HG03558 (cell line): ENCODE measurements around the gene PDE1A.

Experiments used
- ATAC-seq: cut with Tn5 transposase; IDR thresholded peaks from one replicate; pipeline ENCODE4 v1.9.1; 2021; ENCODE audit warnings: moderate number of reproducible peaks; ENCODE audit not compliant: unreplicated experiment; ENCODE audit errors: extremely low read depth

The PDE1A gene

DNA sequence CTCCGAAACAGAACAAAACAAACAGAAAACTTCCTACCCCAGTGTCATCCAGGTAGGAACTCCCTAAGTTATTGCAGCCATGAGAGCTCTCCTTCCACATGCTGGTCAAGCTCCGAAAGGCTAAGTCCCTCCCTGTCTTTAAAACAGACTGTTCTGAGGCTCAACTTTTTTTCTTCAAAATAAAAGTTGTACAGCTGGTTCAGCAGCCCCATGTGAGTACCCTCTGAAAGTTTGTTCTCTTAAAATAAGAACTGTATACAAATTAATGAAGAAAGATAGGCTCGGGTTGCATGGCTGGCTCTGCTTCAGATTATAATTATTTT, at the start of gene PDE1A:
PDE1A (minus strand) TSS at position 119 of the 323 bp plus-strand sequence.
- no peak for ATAC-seq

DNA sequence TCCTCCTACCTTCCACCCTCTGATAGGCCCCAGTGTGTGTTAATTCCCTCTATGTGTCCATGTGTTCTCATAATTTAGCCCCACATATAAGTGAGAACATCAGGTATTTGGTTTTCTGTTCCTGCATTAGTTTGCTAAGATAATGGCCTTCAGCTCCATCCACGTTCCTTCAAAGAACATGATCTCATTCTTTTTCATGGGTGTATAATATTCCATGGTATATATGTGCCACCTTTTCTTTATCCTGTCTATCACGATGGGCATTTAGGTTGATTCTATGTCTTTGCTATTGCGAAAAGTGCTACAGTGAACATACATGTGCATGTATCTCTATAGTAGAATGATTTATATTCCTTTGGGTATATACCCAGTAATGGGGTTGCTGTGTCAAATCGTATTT, 46.8 kb upstream of the PDE1A start:
- no peak for ATAC-seq

DNA sequence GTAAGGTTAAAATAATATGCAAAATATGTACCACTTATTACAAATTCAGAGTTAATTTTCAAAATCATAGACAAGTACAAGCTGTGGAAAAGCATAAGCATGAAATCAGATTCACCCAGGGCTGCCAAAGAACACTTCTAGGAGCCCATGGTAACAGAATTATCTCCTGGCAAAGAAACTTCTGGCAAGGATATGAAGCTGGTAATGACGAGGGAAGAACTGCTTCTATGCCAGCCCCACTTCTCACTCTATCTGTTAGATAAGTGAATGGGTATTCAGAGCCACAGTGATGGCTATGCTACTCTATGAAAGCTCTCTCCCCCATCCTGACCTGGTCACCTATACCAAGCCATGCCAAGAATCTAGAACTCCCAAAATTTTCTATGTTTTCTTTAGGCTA, 36.9 kb upstream of the PDE1A start:
- no peak for ATAC-seq

DNA sequence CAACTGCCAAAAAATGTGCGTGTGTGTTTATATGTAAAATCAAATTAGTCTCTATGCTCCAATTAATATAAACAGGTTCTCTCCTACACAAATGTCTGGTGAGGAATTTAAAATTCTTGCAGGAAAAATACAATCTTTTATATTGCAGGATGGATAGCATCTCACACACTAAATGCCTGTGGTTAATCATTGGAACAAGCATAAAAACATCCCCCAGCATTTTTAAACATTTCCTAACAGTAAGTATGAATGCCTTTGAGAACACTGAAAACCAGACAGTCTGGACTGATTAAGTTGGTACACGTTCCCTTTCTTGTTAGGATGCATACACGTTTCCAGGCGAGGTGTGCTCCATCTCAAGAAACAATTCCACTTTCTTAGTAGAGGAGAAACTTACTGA, 29.9 kb upstream of the PDE1A start:
- ATAC-seq: no peak

DNA sequence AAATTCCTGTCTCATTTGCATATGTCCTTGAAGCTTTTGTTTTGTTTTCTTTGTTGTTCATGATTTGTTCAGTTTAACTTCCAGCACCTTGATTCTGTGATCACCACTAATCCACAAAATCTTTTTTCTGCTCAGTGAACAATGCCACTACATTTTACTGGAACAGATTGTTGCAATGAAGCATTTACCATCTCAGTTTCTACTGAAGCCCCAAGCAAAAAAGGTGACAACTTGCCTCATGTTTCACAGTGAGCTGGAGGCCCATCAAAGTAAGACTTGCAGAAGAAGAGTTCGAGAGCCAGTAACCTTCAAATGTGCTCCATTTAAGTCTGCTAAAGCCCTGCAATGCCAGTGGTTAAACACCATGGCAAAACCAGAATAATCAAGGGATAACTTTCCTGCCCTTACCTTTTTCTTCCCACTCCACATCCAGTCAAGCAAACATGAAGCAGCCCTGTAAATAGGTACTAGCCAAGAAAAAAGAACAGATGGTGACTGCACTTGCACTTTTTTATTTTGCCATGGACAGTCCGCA, 25.7 kb upstream of the PDE1A start:
- ATAC-seq: no peak

DNA sequence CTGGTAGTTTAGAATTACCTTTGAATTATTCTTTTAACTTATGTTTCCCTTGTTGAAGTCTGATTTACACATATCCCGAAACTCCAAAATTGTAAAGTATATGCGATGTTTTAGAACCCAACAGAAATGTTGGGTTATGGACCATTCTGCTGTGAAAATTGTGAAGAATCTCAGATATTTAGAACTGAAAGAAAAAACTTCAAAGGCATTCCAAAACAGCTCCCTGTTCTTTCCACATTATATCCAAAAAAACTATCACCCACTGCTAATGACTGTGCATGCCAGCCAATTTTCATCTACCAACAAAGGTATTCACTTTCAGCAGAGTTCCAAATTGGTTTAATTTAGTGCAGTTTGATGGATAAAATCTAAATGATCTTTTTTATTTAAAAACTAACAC, 21.5 kb upstream of the PDE1A start:
- no peak for ATAC-seq

DNA sequence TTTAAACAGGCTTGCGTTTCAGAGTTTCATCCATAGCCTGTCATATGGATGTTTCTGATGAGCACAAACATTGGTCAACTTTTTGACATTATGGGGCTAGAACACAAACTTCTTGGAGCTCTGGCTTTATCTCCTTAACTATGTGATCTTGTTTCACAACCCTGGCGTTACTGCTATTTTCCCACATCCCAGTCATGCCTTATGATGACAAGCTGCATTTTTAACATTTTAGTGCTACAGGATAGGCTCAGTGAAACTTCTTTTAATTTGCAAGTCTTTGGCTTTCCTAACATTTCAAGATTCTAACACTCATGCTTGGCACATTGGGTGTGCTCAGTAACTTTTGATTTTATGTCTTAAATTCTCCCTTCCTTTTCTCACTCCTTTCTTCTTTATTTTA, 21.0 kb upstream of the PDE1A start:
- no peak for ATAC-seq

DNA sequence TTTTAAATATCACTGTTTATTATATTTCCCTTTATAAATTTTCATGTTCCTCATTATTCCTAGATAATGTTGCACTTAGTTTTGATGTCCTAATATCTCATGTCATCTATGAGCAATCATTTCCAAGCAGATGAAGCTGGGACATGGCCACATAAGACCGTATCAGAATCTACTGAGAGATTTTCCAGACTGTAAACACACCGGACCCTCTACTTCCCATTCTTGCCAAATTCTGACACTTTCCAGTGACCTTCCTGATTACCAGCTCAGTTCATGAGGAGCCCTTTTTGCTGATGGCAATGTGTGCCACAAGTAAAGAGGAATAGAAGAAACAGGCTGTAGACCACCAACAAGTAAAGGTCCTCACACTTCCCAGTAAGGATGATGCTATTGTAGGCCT, 20.3 kb upstream of the PDE1A start:
- ATAC-seq: no peak

DNA sequence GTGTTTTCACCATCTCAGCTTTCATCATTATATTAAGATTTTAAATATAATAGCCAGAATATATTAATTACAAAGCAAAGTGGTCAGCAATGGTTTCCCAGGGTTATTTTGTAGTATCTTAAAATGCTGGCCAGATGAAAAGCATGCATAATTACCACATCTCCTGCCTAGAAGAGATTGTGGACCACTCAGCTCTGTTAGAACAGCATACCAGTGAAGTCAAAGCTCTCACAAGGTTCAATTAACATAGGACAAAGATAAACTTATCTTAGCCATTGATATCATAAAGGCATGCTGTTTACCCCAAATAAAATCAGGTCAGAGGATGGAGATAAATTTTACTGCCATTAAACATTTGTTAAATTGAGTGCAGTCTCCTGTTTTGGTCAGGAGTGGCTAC, 19.3 kb upstream of the PDE1A start:
- ATAC-seq: no peak

DNA sequence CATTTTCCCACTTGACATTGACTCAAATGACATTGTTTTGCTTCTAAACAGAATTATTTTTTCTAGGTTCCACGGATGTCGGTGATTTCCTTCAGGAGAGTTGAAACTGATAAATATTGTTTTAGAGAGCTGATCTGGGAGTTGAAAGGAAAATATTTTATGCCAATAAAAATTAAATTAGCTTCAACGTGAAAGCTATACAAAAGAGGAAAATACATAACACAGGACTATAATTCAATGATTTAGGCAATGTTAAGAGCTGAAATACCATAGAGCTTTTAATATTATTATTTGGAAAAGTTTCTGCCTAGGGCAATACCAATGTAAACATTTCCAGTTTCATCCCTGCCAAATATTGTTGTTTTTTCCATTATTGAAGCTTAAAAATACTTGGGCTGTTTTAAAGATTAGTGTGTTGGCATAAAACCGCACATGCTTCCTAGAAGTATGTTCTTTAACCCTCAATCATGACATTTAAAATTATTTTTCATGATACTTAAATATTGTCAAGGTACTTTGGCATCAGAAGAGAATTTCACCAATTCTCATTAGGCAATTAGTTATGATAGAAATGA, 18.6 kb upstream of the PDE1A start:
- no peak for ATAC-seq

DNA sequence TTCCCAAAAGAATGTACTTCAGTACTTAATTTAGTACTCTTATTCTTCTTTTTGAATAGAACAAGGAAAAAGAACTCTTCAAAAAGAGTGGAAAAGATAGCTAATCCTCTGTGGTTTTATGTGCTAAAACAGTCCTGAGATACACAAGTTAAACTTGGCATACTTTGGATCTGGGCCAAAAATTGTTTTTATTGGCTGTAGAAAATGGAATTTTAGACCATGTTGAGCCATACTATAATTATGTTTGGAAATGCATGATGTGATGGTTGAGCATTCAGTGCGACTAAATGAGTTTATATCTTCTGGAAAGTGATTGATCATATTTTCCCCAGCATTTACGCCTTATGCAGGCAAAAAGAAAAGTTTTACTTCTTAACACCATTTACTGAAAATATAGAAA, 18.0 kb upstream of the PDE1A start:
- no peak for ATAC-seq

DNA sequence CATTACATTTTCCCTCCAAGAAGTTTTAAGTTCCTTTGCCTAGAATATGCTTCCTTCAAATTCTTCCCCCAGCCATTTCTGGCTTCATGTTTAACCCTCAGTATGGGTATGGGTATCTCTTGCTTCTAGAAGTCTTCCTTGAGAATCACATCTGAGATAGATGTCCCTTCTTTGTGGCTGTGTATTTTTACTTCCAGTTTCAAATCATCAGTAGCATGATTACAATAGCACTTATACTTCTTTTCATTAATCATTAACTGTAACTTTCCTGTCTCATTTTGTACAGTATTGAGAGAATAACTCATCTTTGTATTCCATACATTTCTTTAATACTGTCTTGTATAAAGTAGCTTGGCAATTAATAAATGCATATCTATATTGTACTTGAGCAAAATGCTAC, 17.3 kb upstream of the PDE1A start:
- no peak for ATAC-seq

DNA sequence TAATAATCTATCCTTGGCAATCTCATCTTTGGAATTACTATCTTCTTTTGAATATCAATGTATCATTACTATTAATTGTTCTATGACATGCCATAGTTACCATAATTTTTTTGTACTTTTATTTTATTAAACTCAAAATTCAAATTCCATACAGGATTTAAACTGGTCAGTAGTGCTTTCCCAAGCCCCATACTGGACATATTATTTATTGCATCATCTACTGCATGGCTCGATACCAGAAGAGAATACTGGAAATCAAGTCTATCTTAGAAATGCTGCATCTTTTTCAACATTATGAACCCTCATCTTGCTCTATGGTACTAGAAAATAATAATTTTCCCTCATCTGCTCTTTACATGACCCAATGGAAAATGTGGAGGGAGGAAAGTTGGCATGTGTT, 9.4 kb upstream of the PDE1A start:
- ATAC-seq: no peak

DNA sequence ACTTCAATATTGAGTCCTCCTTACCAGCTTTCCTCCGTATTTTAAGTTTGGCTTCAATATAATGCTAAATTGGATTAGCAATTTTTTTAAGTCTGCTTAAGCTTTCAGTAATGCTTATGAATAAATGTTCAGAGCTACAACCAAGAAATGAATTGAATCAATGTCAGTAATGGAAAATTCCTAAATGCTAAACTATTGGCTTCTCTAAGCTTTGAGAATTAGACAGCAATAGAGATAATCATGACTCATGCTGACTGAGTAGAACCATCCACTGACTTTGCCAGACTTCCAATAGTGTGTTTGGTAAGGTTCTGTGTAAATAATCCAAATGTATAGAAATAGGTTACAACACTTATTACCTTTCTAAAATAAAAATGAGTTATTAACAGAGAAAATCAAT, 8.9 kb upstream of the PDE1A start:
- ATAC-seq: no peak

DNA sequence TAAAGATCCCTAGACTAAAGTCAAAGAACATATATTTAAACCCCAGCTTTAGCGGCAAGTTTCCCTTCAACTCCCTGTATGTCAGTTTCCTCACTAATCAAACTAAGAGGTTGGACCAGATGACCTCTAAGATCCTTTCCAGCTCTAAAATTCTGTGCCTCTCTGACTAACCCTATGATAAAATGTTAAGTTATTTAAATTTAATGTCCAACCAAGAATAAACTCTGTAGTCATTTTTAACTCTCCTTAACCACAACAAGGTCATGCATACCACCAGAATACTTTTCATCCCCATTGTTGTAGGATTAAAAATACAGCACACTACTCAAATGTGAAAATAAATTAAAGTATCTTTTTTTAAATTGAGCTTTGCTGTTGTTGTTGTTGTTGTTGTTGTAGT, 5.2 kb upstream of the PDE1A start:
- no peak for ATAC-seq

DNA sequence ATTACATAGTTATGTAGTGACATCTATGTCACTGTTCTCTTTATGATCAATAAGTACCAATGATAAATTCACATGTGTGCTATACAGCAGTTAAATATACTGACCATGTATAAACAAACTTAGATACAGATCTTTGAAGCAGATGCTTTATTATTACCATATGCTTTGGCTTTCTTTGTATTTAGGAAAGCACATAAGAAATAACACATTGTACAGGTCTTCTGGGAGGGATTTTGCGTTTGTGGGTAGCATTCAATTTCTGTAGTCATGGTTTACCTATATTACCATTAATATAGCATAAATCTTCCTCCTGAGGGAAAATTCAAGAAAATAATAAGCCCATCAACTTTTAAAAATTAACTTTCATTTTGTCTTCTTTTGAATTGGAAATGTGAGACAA, 1.6 kb upstream of the PDE1A start:
- ATAC-seq: no peak

DNA sequence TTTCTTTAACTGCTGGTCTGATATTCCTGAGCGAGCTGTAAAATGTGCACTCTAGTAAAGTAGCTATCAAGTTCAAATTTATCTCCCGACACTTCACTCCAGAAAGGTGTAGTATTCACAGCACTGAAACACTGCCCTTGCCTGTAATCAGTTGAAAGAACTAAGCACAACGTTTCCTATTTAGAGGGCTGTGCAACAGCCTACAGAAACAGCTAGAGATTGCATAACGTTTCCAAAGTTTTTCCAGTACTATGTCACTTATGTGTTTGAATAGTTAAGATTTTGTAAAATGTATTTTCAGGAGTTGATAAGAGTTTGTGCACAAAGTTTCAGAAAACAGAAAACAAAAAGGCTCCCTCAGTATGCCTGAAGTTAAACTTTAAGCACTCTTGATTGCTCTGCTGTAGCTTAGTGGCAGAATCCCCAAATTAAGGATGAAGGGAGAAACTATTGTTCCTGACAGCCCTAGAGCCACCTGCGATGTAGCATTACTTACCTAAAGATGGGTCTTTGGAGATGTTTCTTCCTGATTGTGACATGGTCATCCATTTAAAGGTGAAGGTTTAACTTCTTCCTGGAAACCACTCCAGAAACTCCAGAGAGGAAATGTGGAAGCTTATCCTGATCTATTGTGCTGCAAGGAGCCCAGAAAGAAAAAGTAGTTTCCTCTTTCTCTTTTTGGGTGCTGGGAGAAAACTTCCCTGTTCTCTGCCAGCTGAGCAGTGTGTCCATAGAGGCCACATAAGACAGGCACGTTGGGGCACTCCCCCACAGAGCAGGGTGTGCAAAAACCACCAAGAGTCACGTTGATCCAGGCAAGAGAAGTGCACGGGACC, 536 bp downstream of the PDE1A start:
- ATAC-seq: no peak

DNA sequence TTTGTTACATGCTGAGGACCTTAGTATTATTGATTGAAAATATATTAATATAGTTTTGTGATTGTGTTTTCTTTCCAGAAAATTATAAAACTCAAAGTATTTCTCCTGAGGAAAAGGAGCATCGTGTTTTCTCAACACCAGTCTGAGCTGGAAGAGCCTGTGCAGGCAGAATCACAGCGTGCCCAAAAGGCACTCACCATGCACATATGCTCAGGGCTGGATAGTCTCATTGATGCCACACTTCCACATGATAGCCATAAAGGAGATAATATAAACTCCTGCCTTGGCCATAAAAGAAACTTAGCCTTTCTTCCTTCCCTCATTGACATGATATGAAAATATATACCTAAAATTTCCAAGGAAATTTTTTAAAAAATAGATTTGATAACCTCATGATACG, 4.0 kb downstream of the PDE1A start:
- no peak for ATAC-seq

DNA sequence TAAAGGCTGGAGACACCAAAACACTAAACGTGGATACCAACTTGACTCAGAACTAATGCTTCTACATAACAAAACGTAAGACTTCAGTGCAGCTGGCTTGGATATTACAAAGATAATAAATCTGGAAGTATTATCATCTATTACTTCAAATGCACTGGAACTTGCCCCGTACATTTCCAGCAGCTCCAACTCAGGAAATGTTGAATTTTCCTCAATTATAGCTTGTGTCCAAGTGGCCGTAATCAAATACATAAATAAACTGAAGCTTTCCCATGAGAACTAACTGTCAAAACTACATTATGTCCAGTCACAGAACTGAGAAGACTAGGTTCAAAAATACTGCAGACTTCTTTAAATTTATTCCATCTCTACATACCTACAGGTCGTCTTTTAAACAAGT, 6.2 kb downstream of the PDE1A start:
- no peak for ATAC-seq

DNA sequence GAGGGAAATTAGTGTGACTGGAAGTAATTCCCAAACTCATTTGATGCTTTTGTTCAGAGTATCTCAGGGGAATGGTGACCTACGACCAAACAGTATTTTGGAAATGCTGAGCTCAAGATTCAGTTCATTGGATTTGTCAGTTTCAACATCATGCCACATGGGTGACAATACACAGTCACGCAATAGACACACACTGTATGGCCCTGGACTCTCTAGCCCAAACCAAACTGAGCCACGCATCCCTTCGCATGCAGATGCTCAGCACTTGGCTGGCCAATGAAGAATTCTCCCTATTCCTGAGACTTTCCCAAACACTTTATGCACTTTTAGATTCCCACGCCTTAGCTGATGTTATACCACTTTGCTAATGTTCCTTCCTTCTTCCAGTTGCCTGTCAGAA, 10.0 kb downstream of the PDE1A start:
- no peak for ATAC-seq

DNA sequence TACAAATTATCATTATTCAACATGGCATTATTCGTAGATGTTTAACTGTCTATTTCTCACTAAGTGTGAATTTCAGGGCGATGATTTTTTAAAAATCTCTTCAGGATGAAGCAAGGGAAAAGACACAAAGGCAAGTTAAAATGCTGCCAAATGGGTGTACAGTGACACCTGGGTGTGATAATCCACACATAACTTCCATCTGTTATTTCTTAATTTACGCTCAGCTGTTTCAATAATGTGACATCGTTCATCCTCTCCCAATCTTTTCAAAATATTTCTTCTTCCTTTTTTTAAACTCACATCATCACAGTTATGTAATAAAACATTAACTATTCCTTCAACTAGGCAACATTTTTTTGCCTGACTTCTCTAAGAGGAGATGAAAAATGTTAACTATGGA, 10.6 kb downstream of the PDE1A start:
- no peak for ATAC-seq

DNA sequence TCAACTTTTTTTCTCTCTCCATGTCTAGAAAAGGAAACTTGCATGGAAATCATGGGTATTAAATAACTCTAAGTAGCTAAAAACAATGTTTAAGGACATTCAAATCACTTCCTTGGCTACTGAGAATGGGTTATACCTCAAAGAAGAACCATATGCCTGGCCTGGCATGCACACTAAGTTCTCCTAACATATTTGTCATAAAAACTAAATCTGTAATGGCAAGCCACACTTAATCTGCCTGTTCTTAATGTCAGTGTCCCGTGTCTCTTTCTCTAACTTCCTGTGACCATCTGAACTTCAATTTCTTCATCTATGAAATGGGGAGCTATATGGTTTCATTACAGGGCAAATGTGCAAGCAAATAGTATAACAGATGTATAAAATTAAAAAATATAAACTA, 11.1 kb downstream of the PDE1A start:
- ATAC-seq: no peak
